Measurements from ENCODE around the gene ARHGAP22.

ARHGAP22 gene

DNA sequence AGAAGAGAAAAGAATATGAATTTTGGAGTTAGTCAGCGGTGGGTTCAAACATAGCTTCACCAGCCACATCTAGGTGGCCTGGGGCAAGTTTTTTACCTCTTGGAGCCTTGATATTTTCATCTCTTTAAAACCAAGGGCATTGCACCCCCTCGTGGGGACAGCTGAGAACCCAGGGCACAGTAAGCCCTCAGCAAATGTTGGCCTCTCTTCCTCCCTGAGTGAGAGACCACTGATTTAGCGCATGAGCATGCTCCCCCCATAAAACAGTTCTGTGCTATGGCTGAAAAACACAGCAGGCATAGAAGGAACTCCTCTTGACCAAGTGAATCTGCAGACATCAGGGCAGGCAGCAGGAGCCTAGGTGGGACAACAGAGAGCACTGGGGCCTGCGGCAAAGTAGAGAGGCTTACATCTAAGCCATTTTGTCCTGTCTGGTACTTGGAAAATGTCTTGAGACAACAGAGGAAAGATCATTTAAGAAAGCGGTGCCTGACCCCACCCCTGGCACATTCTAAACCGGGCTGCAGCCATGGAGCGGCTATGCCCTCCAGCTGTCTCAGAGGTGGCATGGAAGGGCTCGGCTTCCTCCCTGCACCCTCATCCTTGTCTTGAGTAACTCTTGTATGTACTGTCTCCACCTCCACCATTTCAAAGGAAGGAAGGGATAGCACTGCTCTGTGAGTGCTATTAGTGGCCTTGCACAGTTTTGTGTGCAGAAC, 94.7 kb downstream of the ARHGAP22 start:
- Mint-ChIP-seq H3K4me3 (no peak overlapping the region), H3K4me1 (peaks cover 21% of the 10 kb centered on the region), H3K36me3 (ENCODE audit: low read depth) (peaks cover 7% of the 10 kb centered on the region)

GRCh38 chr10:48508791-48509772, 95.8 kb downstream of the ARHGAP22 start:
- no peak for DNase-seq
- Mint-ChIP-seq H3K27ac (no peak overlapping the region), H3K4me1 (peaks cover 24% of the 10 kb centered on the region), H3K9me3 (peaks cover 10% of the 10 kb centered on the region), H3K36me3 (ENCODE audit: low read depth) (peaks cover 3% of the 10 kb centered on the region), H3K4me3 (no peak overlapping the region), H3K27me3 (ENCODE audit: low read depth, poor library complexity) (peaks cover 14% of the 10 kb centered on the region)
- TF ChIP-seq CTCF (IDR thresholded peaks at IDR 0.05) = no peak

More for the DNA sequence above, 94.7 kb downstream of the ARHGAP22 start:
- peaks cover 16% of the 10 kb centered on the region for H3K27me3 Mint-ChIP-seq (ENCODE audit: low read depth, poor library complexity)
- peak; percentile 37 for TF ChIP-seq CTCF (IDR thresholded peaks at IDR 0.05)
- no peak overlapping the region for H3K27ac Mint-ChIP-seq
- DNase-seq = peak; percentile 25
- peaks cover 21% of the 10 kb centered on the region for H3K9me3 Mint-ChIP-seq

DNA sequence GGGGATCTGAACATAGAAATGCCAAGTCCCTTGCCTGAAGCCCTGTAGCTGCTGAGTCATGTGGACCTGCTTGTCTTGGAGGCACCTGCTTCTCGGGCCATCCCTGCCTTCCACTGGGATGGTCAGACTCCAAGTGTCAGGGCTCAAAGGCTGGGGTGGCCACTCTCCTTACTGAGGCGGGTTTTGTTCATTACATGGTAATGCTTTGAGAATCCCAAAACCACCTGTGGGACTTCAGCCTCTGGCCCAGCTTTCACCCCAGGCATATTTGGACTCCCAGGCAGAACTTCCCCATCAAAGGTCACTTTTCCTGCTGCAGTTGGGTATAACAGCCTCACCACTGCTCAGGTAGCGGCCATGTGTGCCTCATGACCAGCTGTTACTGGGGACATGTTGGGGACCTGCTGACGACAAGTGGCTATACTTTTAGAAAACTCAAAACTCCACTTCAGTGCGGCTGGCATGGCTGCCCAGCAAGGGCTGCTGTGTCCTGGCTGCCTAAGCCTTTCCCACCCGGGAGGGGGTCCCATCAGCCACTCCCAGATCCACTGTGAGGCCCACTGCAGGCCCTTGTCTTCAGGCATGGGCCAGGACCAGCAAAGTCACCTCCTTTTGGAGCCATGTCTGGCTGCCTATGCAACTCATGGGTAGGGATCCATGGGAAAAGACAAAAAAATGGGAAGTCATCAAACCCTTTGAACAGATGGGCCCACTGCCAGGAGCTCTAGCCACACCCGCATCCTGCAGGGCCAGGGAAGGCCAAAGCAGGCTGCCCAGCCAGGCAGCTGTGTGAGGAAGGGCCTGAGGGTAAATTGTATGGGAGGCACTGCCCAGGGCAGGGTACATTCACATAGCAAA, 96.7 kb downstream of the ARHGAP22 start:
- DNase-seq = no peak

DNA sequence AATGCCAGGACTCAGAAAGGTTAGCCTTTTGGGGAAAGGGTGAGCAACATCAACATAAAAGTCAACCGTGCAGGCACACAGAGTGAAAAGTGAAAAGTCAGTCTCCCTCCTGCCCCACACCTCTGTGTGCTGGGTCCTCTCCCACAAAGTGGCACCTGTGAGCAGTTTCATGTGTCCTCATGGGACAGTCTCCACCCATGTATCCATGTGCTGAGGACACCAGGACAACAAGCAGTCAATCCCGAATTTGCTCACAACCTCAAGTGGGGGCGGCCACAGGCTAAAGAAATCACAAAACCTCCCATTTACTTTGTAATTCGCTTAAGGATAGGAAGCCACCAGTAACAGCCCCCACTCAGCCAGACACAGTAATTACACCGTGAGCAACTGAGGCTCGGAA, 97.4 kb downstream of the ARHGAP22 start:
- H3K36me3 Mint-ChIP-seq (ENCODE audit: low read depth) = no peaks in the 10 kb centered on the region
- DNase-seq = no peak
- H3K27me3 Mint-ChIP-seq (ENCODE audit: low read depth, poor library complexity) = peaks cover 11% of the 10 kb centered on the region
- TF ChIP-seq CTCF (IDR thresholded peaks at IDR 0.05) = no peak
- H3K27ac Mint-ChIP-seq = no peak overlapping the region
- no peak overlapping the region for H3K4me3 Mint-ChIP-seq
- H3K4me1 Mint-ChIP-seq = peaks cover 33% of the 10 kb centered on the region
- H3K9me3 Mint-ChIP-seq = no peaks in the 10 kb centered on the region

More for the DNA sequence above, 96.7 kb downstream of the ARHGAP22 start:
- H3K36me3 Mint-ChIP-seq (ENCODE audit: low read depth) = no peaks in the 10 kb centered on the region
- H3K4me3 Mint-ChIP-seq = no peak overlapping the region
- peaks cover 2% of the 10 kb centered on the region for H3K9me3 Mint-ChIP-seq
- H3K4me1 Mint-ChIP-seq = peaks cover 26% of the 10 kb centered on the region
- TF ChIP-seq CTCF (IDR thresholded peaks at IDR 0.05) = no peak
- H3K27me3 Mint-ChIP-seq (ENCODE audit: low read depth, poor library complexity) = peaks cover 9% of the 10 kb centered on the region
- no peak overlapping the region for H3K27ac Mint-ChIP-seq

GRCh38 chr10:48506147-48506917, 98.5 kb downstream of the ARHGAP22 start:
- Mint-ChIP-seq H3K27ac (no peak overlapping the region), H3K4me3 (no peak overlapping the region), H3K27me3 (ENCODE audit: low read depth, poor library complexity) (peaks cover 11% of the 10 kb centered on the region), H3K9me3 (no peaks in the 10 kb centered on the region), H3K4me1 (peaks cover 33% of the 10 kb centered on the region), H3K36me3 (ENCODE audit: low read depth) (no peaks in the 10 kb centered on the region)
- DNase-seq = no peak
- no peak for TF ChIP-seq CTCF (IDR thresholded peaks at IDR 0.05)
